IgD-negative memory B cell (primary cell): ENCODE data around the gene IFIT1. TPM values are rescaled to one million over a fixed set of nuclear protein-coding genes. Genes with fewer than 3 reads are reported as not detected.

ENCODE experiments used
- H3K27ac Mint-ChIP-seq, 3 donors: one replicate each; pipeline ENCODE4 v1.8.0; 2020 to 2022; ENCODE audit warnings: mild to moderate bottlenecking in 3 of 3, mixed read lengths in 3 of 3, moderate library complexity in 1 of 3
- H3K27me3 Mint-ChIP-seq: one replicate; pipeline ENCODE4 v1.8.0; 2021; ENCODE audit warnings: mixed read lengths
- H3K36me3 Mint-ChIP-seq: one replicate; pipeline ENCODE4 v1.8.0; 2020; ENCODE audit warnings: mild to moderate bottlenecking, mixed read lengths
- H3K4me1 Mint-ChIP-seq, 3 donors: one replicate each; pipeline ENCODE4 v1.8.0; 2020 to 2022; ENCODE audit warnings: mixed read lengths in 3 of 3, mild to moderate bottlenecking in 1 of 3
- H3K4me3 Mint-ChIP-seq, 4 donors: one replicate each; pipeline ENCODE4 v1.8.0; 2020 to 2022; ENCODE audit warnings: mild to moderate bottlenecking in 4 of 4, mixed read lengths in 4 of 4, moderate library complexity in 3 of 4
- H3K9me3 Mint-ChIP-seq, 3 donors: one replicate each; pipeline ENCODE4 v1.8.0; 2020 to 2021; ENCODE audit warnings: mixed read lengths in 3 of 3, mild to moderate bottlenecking in 1 of 3
- polyA plus RNA-seq: library from polyadenylated mRNA; unstranded; fragments of 300-500 nt; fragmentation: Illumina TruSeq; gene quantifications from one replicate; pipeline ENCODE4 v1.2.3, GENCODE V29; 2021

The IFIT1 gene
- polyA plus RNA-seq, 1 donor from 2014 or later, result 8.5 TPM

- peaks cover 0 to 5% (median 3%) of the 10 kb centered on the region in 3 donors for H3K9me3 Mint-ChIP-seq
- H3K27ac Mint-ChIP-seq, result no peak overlapping the region
- H3K27me3 Mint-ChIP-seq, result no peaks in the 10 kb centered on the region
- H3K4me1 Mint-ChIP-seq, result peaks cover 12 to 22% (median 19%) of the 10 kb centered on the region in 3 donors
- H3K4me3 Mint-ChIP-seq, result no peak overlapping the region
- peaks cover 4% of the 10 kb centered on the region for H3K36me3 Mint-ChIP-seq
Measured at GRCh38 chr10:89355394-89355931, 37.0 kb upstream of the IFIT1 start.

- no peaks in the 10 kb centered on the region for H3K27me3 Mint-ChIP-seq
- H3K27ac Mint-ChIP-seq, result no peak overlapping the region
- H3K4me1 Mint-ChIP-seq, result peaks cover 2 to 6% (median 3%) of the 10 kb centered on the region in 3 donors
- peaks cover 0 to 5% (median 3%) of the 10 kb centered on the region in 3 donors for H3K9me3 Mint-ChIP-seq
- no peak overlapping the region for H3K4me3 Mint-ChIP-seq
- peaks cover 1% of the 10 kb centered on the region for H3K36me3 Mint-ChIP-seq
Measured at GRCh38 chr10:89357096-89357495, 35.3 kb upstream of the IFIT1 start.

- Mint-ChIP-seq H3K4me3 (no peak overlapping the region), H3K27ac (no peak overlapping the region), H3K9me3 (peaks cover 0 to 5% (median 3%) of the 10 kb centered on the region in 3 donors), H3K36me3 (peaks cover 1% of the 10 kb centered on the region), H3K4me1 (peaks cover 0 to 5% (median 2%) of the 10 kb centered on the region in 3 donors), H3K27me3 (no peaks in the 10 kb centered on the region)
Measured at GRCh38 chr10:89357975-89358374, 34.4 kb upstream of the IFIT1 start.

- H3K27me3 Mint-ChIP-seq, result no peaks in the 10 kb centered on the region
- H3K4me1 Mint-ChIP-seq, result peaks cover 10 to 15% (median 12%) of the 10 kb centered on the region in 3 donors
- no peaks in the 10 kb centered on the region for H3K9me3 Mint-ChIP-seq
- no peak overlapping the region for H3K4me3 Mint-ChIP-seq
- H3K27ac Mint-ChIP-seq, result no peak overlapping the region
- H3K36me3 Mint-ChIP-seq, result no peaks in the 10 kb centered on the region
Measured at GRCh38 chr10:89360157-89360556, 32.3 kb upstream of the IFIT1 start.

- no peaks in the 10 kb centered on the region for H3K36me3 Mint-ChIP-seq
- H3K4me3 Mint-ChIP-seq, result no peak overlapping the region
- no peak overlapping the region for H3K27ac Mint-ChIP-seq
- no peaks in the 10 kb centered on the region for H3K9me3 Mint-ChIP-seq
- no peaks in the 10 kb centered on the region for H3K27me3 Mint-ChIP-seq
- peaks cover 15% of the 10 kb centered on the region in 3 donors for H3K4me1 Mint-ChIP-seq
Measured at GRCh38 chr10:89362929-89363328, 29.5 kb upstream of the IFIT1 start.

GRCh38 chr10:89363729-89364442 lies 28.5 kb upstream of the IFIT1 start:
- Mint-ChIP-seq H3K27ac (no peak overlapping the region), H3K4me3 (peak overlapping the region in 1 of 4 donors; percentile 35), H3K9me3 (no peaks in the 10 kb centered on the region), H3K4me1 (peaks cover 15 to 18% (median 15%) of the 10 kb centered on the region in 3 donors), H3K27me3 (no peaks in the 10 kb centered on the region), H3K36me3 (no peaks in the 10 kb centered on the region)

- no peak overlapping the region for H3K27ac Mint-ChIP-seq
- H3K4me1 Mint-ChIP-seq, result peaks cover 15 to 18% (median 17%) of the 10 kb centered on the region in 3 donors
- H3K9me3 Mint-ChIP-seq, result no peaks in the 10 kb centered on the region
- H3K4me3 Mint-ChIP-seq, result no peak overlapping the region
- no peaks in the 10 kb centered on the region for H3K36me3 Mint-ChIP-seq
- H3K27me3 Mint-ChIP-seq, result no peaks in the 10 kb centered on the region
Measured at GRCh38 chr10:89364531-89364930, 27.9 kb upstream of the IFIT1 start.

- Mint-ChIP-seq H3K27me3 (no peaks in the 10 kb centered on the region), H3K27ac (peak overlapping the region in 1 of 3 donors; percentile 11), H3K4me3 (no peak overlapping the region)
Measured at GRCh38 chr10:89367529-89367928, 24.9 kb upstream of the IFIT1 start.

GRCh38 chr10:89368129-89368528 lies 24.3 kb upstream of the IFIT1 start:
- H3K4me1 Mint-ChIP-seq, result peaks cover 13 to 19% (median 13%) of the 10 kb centered on the region in 3 donors
- H3K9me3 Mint-ChIP-seq, result no peaks in the 10 kb centered on the region
- no peaks in the 10 kb centered on the region for H3K36me3 Mint-ChIP-seq
- H3K27ac Mint-ChIP-seq, result no peak overlapping the region
- H3K4me3 Mint-ChIP-seq, result no peak overlapping the region
- peaks cover 3% of the 10 kb centered on the region for H3K27me3 Mint-ChIP-seq

More at GRCh38 chr10:89367529-89367928, 24.9 kb upstream of the IFIT1 start:
- Mint-ChIP-seq H3K9me3 (no peaks in the 10 kb centered on the region), H3K36me3 (no peaks in the 10 kb centered on the region), H3K4me1 (peaks cover 17 to 19% (median 19%) of the 10 kb centered on the region in 3 donors)

GRCh38 chr10:89369156-89370105 lies 23.0 kb upstream of the IFIT1 start:
- Mint-ChIP-seq H3K4me3 (no peak overlapping the region), H3K9me3 (no peaks in the 10 kb centered on the region), H3K36me3 (no peaks in the 10 kb centered on the region), H3K27me3 (peaks cover 3% of the 10 kb centered on the region), H3K4me1 (peaks cover 8 to 13% (median 8%) of the 10 kb centered on the region in 3 donors), H3K27ac (no peak overlapping the region)

GRCh38 chr10:89371079-89371478 lies 21.3 kb upstream of the IFIT1 start:
- no peak overlapping the region for H3K27ac Mint-ChIP-seq
- H3K27me3 Mint-ChIP-seq, result peaks cover 3% of the 10 kb centered on the region
- H3K4me1 Mint-ChIP-seq, result peaks cover 4 to 10% (median 5%) of the 10 kb centered on the region in 3 donors
- H3K9me3 Mint-ChIP-seq, result no peaks in the 10 kb centered on the region
- H3K36me3 Mint-ChIP-seq, result no peaks in the 10 kb centered on the region
- no peak overlapping the region for H3K4me3 Mint-ChIP-seq

GRCh38 chr10:89371987-89372386 lies 20.4 kb upstream of the IFIT1 start:
- no peaks in the 10 kb centered on the region for H3K9me3 Mint-ChIP-seq
- H3K4me3 Mint-ChIP-seq, result no peak overlapping the region
- H3K27me3 Mint-ChIP-seq, result peaks cover 3% of the 10 kb centered on the region
- H3K27ac Mint-ChIP-seq, result no peak overlapping the region
- no peaks in the 10 kb centered on the region for H3K36me3 Mint-ChIP-seq
- H3K4me1 Mint-ChIP-seq, result peaks cover 4 to 8% (median 5%) of the 10 kb centered on the region in 3 donors

- Mint-ChIP-seq H3K27ac (no peak overlapping the region), H3K27me3 (peaks cover 3% of the 10 kb centered on the region), H3K9me3 (no peaks in the 10 kb centered on the region)
Measured at GRCh38 chr10:89373916-89374711, 18.3 kb upstream of the IFIT1 start.

GRCh38 chr10:89374713-89375141 lies 17.7 kb upstream of the IFIT1 start:
- H3K4me1 Mint-ChIP-seq, result peaks cover 0 to under 1% (median 0%) of the 10 kb centered on the region in 3 donors
- no peak overlapping the region for H3K27ac Mint-ChIP-seq
- no peaks in the 10 kb centered on the region for H3K9me3 Mint-ChIP-seq
- no peak overlapping the region for H3K4me3 Mint-ChIP-seq
- H3K27me3 Mint-ChIP-seq, result peaks cover 3% of the 10 kb centered on the region
- no peaks in the 10 kb centered on the region for H3K36me3 Mint-ChIP-seq

More at GRCh38 chr10:89373916-89374711, 18.3 kb upstream of the IFIT1 start:
- Mint-ChIP-seq H3K4me1 (peaks cover 1 to 4% (median 2%) of the 10 kb centered on the region in 3 donors), H3K36me3 (no peaks in the 10 kb centered on the region), H3K4me3 (no peak overlapping the region)
